Measurements from ENCODE around the gene F7. TPM values are rescaled to one million over a fixed set of nuclear protein-coding genes. Genes with fewer than 3 reads are reported as not detected.

F7 gene
- total RNA-seq, 1 experiment from 2014 or later = not detected

- Histone ChIP-seq H3K36me3 (ENCODE audit: control insufficient read depth, insufficient read depth, low read length) (no peaks in the 10 kb centered on the region), H3K4me3 (ENCODE audit: low read depth in 2 of 2, low read length in 2 of 2) (no peak overlapping the region), H3K9me3 (ENCODE audit: control insufficient read depth, insufficient read depth, low read depth, low read length) (no peaks in the 10 kb centered on the region), H3K27me3 (ENCODE audit: control insufficient read depth, insufficient read depth, low read length) (no peaks in the 10 kb centered on the region), H3K4me1 (ENCODE audit: control insufficient read depth, insufficient read depth, low read length) (no peaks in the 10 kb centered on the region), H3K27ac (ENCODE audit: low read length) (no peak overlapping the region)
- no TSS peak for BruUV-seq (replicated peaks)
- CTCF ChIA-PET = no interaction called here
- POLR2A ChIA-PET = no interaction called here
- in situ Hi-C loops (cut with HindIII; ENCODE audit: low pct_unique_long_range_greater_than_20kb, low sequenced_read_pairs) (no loop called here), intact Hi-C loops (cut with micrococcal nuclease; ENCODE audit: unreplicated experiment) (no loop called here)
- TF ChIP-seq SIN3A (IDR thresholded peaks at IDR 0.05; ENCODE audit: borderline replicate concordance, insufficient read depth, low read depth, low read length) (no peak), POLR2AphosphoS5 (IDR thresholded peaks at IDR 0.05; ENCODE audit: low read depth, low read length) (no peak), CTCF (IDR thresholded peaks at IDR 0.05) (no peak), TCF7L2 (IDR thresholded peaks at IDR 0.05; ENCODE audit: low read depth, low read length) (no peak)
- TF ChIP-seq, protein P1, sequence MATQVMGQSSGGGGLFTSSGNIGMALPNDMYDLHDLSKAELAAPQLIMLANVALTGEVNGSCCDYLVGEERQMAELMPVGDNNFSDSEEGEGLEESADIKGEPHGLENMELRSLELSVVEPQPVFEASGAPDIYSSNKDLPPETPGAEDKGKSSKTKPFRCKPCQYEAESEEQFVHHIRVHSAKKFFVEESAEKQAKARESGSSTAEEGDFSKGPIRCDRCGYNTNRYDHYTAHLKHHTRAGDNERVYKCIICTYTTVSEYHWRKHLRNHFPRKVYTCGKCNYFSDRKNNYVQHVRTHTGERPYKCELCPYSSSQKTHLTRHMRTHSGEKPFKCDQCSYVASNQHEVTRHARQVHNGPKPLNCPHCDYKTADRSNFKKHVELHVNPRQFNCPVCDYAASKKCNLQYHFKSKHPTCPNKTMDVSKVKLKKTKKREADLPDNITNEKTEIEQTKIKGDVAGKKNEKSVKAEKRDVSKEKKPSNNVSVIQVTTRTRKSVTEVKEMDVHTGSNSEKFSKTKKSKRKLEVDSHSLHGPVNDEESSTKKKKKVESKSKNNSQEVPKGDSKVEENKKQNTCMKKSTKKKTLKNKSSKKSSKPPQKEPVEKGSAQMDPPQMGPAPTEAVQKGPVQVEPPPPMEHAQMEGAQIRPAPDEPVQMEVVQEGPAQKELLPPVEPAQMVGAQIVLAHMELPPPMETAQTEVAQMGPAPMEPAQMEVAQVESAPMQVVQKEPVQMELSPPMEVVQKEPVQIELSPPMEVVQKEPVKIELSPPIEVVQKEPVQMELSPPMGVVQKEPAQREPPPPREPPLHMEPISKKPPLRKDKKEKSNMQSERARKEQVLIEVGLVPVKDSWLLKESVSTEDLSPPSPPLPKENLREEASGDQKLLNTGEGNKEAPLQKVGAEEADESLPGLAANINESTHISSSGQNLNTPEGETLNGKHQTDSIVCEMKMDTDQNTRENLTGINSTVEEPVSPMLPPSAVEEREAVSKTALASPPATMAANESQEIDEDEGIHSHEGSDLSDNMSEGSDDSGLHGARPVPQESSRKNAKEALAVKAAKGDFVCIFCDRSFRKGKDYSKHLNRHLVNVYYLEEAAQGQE (IDR thresholded peaks at IDR 0.05; ENCODE audit: insufficient read depth in 1 of 2, low read depth in 2 of 2, low read length in 1 of 2) = no peak
- DNase-seq (ENCODE audit: low read depth, low spot score) (no peak), ATAC-seq (no peak)
Measured at GRCh38 chr13:113129921-113130750, 24.5 kb downstream of the F7 start.

DNA sequence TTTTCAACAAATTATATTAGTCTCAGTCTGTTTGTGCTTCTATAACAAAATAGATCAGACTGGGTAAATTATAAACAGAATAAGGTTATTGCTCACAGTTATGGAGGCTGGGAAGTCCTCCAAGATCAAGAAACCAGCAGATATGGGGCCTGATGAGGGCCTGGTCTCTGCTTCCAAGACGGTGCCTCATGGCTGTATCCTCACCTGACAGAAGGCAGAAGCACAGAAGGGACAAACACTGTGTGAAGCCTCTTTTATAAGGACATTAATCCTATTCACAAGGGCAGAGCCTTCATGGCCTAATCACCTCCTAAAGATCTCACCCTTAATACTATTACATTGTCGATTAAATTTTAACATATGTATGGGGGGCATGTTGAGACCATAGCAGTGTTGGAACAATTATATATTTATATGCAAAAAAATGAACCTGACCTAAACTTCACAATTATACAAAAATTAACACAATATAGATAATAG is 29.7 kb downstream of the F7 start:
- no peaks in the 10 kb centered on the region for H3K9me3 ChIP-seq (ENCODE audit: control insufficient read depth, insufficient read depth, low read depth, low read length)
- H3K27ac ChIP-seq (ENCODE audit: low read length) = no peak overlapping the region
- ATAC-seq = no peak
- intact Hi-C loops (cut with micrococcal nuclease; ENCODE audit: unreplicated experiment) = no loop called here
- H3K27me3 ChIP-seq (ENCODE audit: control insufficient read depth, insufficient read depth, low read length) = no peaks in the 10 kb centered on the region
- H3K36me3 ChIP-seq (ENCODE audit: control insufficient read depth, insufficient read depth, low read length) = no peaks in the 10 kb centered on the region
- in situ Hi-C loops (cut with HindIII; ENCODE audit: low pct_unique_long_range_greater_than_20kb, low sequenced_read_pairs) = no loop called here
- TF ChIP-seq SIN3A (IDR thresholded peaks at IDR 0.05; ENCODE audit: borderline replicate concordance, insufficient read depth, low read depth, low read length) (no peak), TCF7L2 (IDR thresholded peaks at IDR 0.05; ENCODE audit: low read depth, low read length) (no peak), POLR2AphosphoS5 (IDR thresholded peaks at IDR 0.05; ENCODE audit: low read depth, low read length) (no peak), CTCF (IDR thresholded peaks at IDR 0.05) (no peak)
- TF ChIP-seq, protein P1 (IDR thresholded peaks at IDR 0.05; ENCODE audit: insufficient read depth in 1 of 2, low read depth in 2 of 2, low read length in 1 of 2) = no peak
- no TSS peak for BruUV-seq (replicated peaks)
- DNase-seq (ENCODE audit: low read depth, low spot score) = no peak
- CTCF ChIA-PET = no interaction called here
- POLR2A ChIA-PET = no interaction called here
- no peaks in the 10 kb centered on the region for H3K4me1 ChIP-seq (ENCODE audit: control insufficient read depth, insufficient read depth, low read length)
- H3K4me3 ChIP-seq (ENCODE audit: low read depth in 2 of 2, low read length in 2 of 2) = no peak overlapping the region

Data from Panc1 (cell line).